Psoas muscle (tissue), 8 donors: ENCODE results near the gene SLC16A1. TPM values are rescaled to one million over a fixed set of nuclear protein-coding genes. Genes with fewer than 3 reads are reported as not detected.

Experiments used
- ATAC-seq, 4 donors: fragments of 200-7000 bp; cut with Tn5 transposase; one replicate each; pipeline ENCODE4 v1.9.1; 2020; ENCODE audit warnings: moderate library complexity in 3 of 4, mild to moderate bottlenecking in 2 of 4
- DNase-seq, 2 donors: peaks; one replicate each; pipeline ENCODE4 v3.0.0-alpha.2; 2020
- H3K27ac ChIP-seq: fragments of 200-600 bp; one replicate; pipeline ENCODE4 v1.8.0; 2022
- H3K27me3 ChIP-seq, 3 donors: fragments of 200-600 bp in 1 of 3; one replicate each; pipeline versions ENCODE4 v1.6.1 to v1.8.0; 2013 to 2022; ENCODE audit warnings: low read length in 2 of 3, mild to moderate bottlenecking in 2 of 3, moderate library complexity in 1 of 3; ENCODE audit not compliant: insufficient read depth in 3 of 3
- H3K36me3 ChIP-seq, 2 donors: fragments of 200-600 bp in 1 of 2; one replicate each; pipeline versions ENCODE4 v1.6.1 to v1.8.0; 2013 to 2022; ENCODE audit warnings: low read depth in 1 of 2, mild to moderate bottlenecking in 1 of 2, moderate library complexity in 1 of 2; ENCODE audit not compliant: insufficient read depth in 1 of 2
- H3K4me1 ChIP-seq: fragments of 200-600 bp; one replicate; pipeline ENCODE4 v1.8.0; 2022
- H3K4me3 ChIP-seq: fragments of 200-600 bp; one replicate; pipeline ENCODE4 v1.8.0; 2022; ENCODE audit warnings: mild to moderate bottlenecking
- H3K9me3 ChIP-seq: fragments of 200-600 bp; one replicate; pipeline ENCODE4 v1.8.0; 2022
- CTCF ChIP-seq: fragments of 200-600 bp; IDR thresholded peaks from one replicate; pipeline ENCODE4 v1.8.0; 2022; ENCODE audit warnings: antibody characterized with exemption
- WGBS, 3 donors: extraction: QIAGEN DNeasy Blood & Tissue Kit; methylation state at CpG; one replicate each; pipeline versions ENCODE4 v1.1.6 to v1.1.7; 2013; 5-methylcytosine and 5-hydroxymethylcytosine counted together
- intact Hi-C, 2 donors: fragments of 100-400 bp; cut with DNase I; formaldehyde crosslinking; loops; one replicate each; pipeline versions ENCODE4 v1.11.0 to v1.14.2; 2022
- polyA plus RNA-seq, 3 donors: library from polyadenylated mRNA; stranded (reverse); fragments of 200-250 nt; gene quantifications; one replicate each; pipeline ENCODE4 v1.2.3, GENCODE V29; 2013
- total RNA-seq, 4 donors: library from RNA; stranded (reverse); fragmentation: NEBNext Ultra II Directional in 2 of 4; extraction: Animal tissue kit (Norgen Biotek cat#: 25700) in 2 of 4; gene quantifications; one replicate each; pipeline versions ENCODE4 v1.2.1 to v1.2.4, GENCODE V29; 2021 to 2023
- donor health status: healthy with polysubstance abuse.
- donor health status: DM: no; HTN: no; CAD: no; lungs with moderate emphysema.
- donor health status: Bipolar disorder and iron deficiency.
- donor health status: healthy.
- donor health status: DM: yes; HTN: yes; CAD: no.
- donor health status: DM: no; HTN: no; CAD: no.
- donor health status: DM: no; HTN: no; CAD: no.
- donor health status: DM: yes; HTN: yes; CAD: no.

The SLC16A1 gene
- total and polyA plus RNA-seq, 7 donors = 23.9 to 78.9 (median 51.3) TPM

- ATAC-seq = no peak
- WGBS, 3 donors = 89 to 95% (median 93%) methylated on average over 5 of the region's 5 CpGs
These were observed 44.3 kb downstream of the SLC16A1 start for GRCh38 chr1:112911506-112912220.

GRCh38 chr1:112909847-112910246, 46.1 kb downstream of the SLC16A1 start:
- WGBS, 3 donors = 89 to 98% (median 98%) methylated on average over 2 of the region's 2 CpGs
- intact Hi-C loops = no loop called here
- ATAC-seq = no peak

More at GRCh38 chr1:112911506-112912220, 44.3 kb downstream of the SLC16A1 start:
- intact Hi-C loops = no loop called here
- no peaks in the 10 kb centered on the region for H3K27me3 ChIP-seq
- H3K27ac ChIP-seq = no peak overlapping the region
- no peak for DNase-seq
- H3K4me1 ChIP-seq = no peaks in the 10 kb centered on the region
- H3K4me3 ChIP-seq = no peak overlapping the region
- no peak for TF ChIP-seq CTCF
- peaks cover 0 to 39% of the 10 kb centered on the region in 2 donors for H3K36me3 ChIP-seq
- H3K9me3 ChIP-seq = no peaks in the 10 kb centered on the region

GRCh38 chr1:112906150-112906698, 49.8 kb downstream of the SLC16A1 start:
- ATAC-seq = peak in 1 of 4 donors; percentile 36

More at GRCh38 chr1:112909847-112910246, 46.1 kb downstream of the SLC16A1 start:
- Histone ChIP-seq H3K4me1 (no peaks in the 10 kb centered on the region), H3K4me3 (no peak overlapping the region), H3K27me3 (no peaks in the 10 kb centered on the region), H3K27ac (no peak overlapping the region), H3K9me3 (no peaks in the 10 kb centered on the region), H3K36me3 (peaks cover 0 to 28% of the 10 kb centered on the region in 2 donors)
- no peak for DNase-seq
- TF ChIP-seq CTCF = no peak

GRCh38 chr1:112905395-112906149, 50.4 kb downstream of the SLC16A1 start:
- no peak overlapping the region for H3K4me3 ChIP-seq

More at GRCh38 chr1:112906150-112906698, 49.8 kb downstream of the SLC16A1 start:
- Histone ChIP-seq H3K27ac (no peak overlapping the region), H3K27me3 (no peaks in the 10 kb centered on the region), H3K4me1 (no peaks in the 10 kb centered on the region), H3K9me3 (no peaks in the 10 kb centered on the region), H3K4me3 (no peak overlapping the region), H3K36me3 (peaks cover 0 to 8% of the 10 kb centered on the region in 2 donors)
- no peak for TF ChIP-seq CTCF
- WGBS, 3 donors = 88 to 89% (median 89%) methylated on average over 2 of the region's 2 CpGs
- intact Hi-C loops = no loop called here
- DNase-seq = no peak

More at GRCh38 chr1:112905395-112906149, 50.4 kb downstream of the SLC16A1 start:
- peaks cover 0 to 8% of the 10 kb centered on the region in 2 donors for H3K36me3 ChIP-seq
- H3K9me3 ChIP-seq = no peaks in the 10 kb centered on the region
- WGBS, 3 donors = 51 to 54% (median 53%) methylated on average over 8 of the region's 8 CpGs
- H3K27ac ChIP-seq = peak overlapping the region; percentile 37
- peak in 1 of 4 donors; percentile 43 for ATAC-seq
- no peaks in the 10 kb centered on the region for H3K4me1 ChIP-seq
- intact Hi-C loops = no loop called here
- DNase-seq = no peak
- no peaks in the 10 kb centered on the region for H3K27me3 ChIP-seq
- no peak for TF ChIP-seq CTCF
